Epithelial cell of proximal tubule (primary cell): ENCODE data around the gene MRPL10. TPM values are rescaled to one million over a fixed set of nuclear protein-coding genes. Genes with fewer than 3 reads are reported as not detected.

ENCODE experiments used
- DNase-seq: peaks from one replicate; pipeline ENCODE4 v3.0.0-alpha.2; 2011; ENCODE audit warnings: low read depth
- H3K4me3 ChIP-seq: 2 replicates; pipeline ENCODE4 v1.5.1; 2011; ENCODE audit warnings: low read depth, mild to moderate bottlenecking, low read length
- total RNA-seq: library from RNA; depleted of rRNA; stranded (reverse); fragments of >200 nt; gene quantifications from 2 replicates; pipeline ENCODE4 v1.2.3, GENCODE V29; 2015
- TF ChIP-seq, protein P1 (sequence below): conservative IDR thresholded peaks from 2 replicates; pipeline ENCODE4 v1.5.1; 2012; ENCODE audit warnings: low read depth, mild to moderate bottlenecking, low read length

Gene MRPL10
- total RNA-seq, 1 donor from 2014 or later, result 40.6 TPM

GRCh38 chr17:47803201-47803600 lies 28.1 kb downstream of the MRPL10 start:
- H3K4me3 ChIP-seq, result no peak overlapping the region
- TF ChIP-seq, protein P1, sequence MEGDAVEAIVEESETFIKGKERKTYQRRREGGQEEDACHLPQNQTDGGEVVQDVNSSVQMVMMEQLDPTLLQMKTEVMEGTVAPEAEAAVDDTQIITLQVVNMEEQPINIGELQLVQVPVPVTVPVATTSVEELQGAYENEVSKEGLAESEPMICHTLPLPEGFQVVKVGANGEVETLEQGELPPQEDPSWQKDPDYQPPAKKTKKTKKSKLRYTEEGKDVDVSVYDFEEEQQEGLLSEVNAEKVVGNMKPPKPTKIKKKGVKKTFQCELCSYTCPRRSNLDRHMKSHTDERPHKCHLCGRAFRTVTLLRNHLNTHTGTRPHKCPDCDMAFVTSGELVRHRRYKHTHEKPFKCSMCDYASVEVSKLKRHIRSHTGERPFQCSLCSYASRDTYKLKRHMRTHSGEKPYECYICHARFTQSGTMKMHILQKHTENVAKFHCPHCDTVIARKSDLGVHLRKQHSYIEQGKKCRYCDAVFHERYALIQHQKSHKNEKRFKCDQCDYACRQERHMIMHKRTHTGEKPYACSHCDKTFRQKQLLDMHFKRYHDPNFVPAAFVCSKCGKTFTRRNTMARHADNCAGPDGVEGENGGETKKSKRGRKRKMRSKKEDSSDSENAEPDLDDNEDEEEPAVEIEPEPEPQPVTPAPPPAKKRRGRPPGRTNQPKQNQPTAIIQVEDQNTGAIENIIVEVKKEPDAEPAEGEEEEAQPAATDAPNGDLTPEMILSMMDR, result no peak
- DNase-seq, result no peak

DNA sequence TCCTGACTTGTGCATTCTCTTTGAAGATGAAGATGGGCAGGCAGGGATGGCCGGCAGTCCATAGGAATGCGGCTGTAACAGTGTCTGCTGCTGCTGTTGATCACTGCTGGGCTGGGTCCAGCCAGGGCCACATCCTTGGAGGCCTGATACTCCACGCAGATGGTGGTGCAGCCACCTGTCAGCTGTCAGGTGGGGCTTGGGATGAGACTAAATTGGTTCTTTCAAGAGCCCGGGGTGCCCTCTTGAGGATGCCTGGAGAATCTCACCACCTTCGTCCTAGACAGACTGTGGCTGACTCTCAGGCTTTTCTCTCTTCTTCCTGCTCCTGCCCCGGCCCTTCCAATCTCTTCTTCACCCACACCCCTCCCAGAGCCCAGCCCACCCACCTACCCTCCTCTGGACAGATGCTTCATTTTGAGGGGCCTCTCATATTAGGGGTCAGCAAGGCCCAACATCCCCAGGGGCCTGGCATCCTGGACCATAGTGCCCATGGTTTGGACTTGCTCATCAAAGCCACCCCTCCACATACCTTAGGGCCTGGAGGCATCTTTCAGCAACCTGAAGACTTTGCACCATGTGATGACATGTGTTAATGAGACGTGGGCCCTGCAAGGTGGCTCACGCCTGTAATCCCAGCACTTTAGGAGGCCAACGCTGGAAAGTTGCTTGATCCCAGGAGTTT lies 28.9 kb downstream of the MRPL10 start:
- TF ChIP-seq, protein P1, result peak; percentile 74
- DNase-seq, result no peak
- no peak overlapping the region for H3K4me3 ChIP-seq

DNA sequence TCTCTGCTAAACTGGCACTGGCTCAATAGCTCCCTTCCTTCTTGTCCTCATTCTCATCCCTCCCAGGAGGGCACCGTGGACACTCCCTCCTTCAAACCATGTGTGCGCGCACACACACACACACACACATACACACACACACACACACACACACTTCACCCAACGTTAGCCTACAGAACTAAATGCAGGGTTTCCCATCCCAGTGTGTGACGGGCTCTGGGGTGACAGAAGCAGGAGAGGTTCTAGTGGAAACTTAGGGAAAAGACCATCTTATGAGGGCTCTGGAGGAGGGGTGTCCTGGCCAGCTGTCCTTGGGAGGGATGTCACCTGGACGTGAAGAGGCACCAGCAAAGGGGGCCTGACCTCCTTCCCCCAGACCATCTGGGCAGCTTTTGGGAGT lies 29.4 kb downstream of the MRPL10 start:
- DNase-seq, result no peak

GRCh38 chr17:47801176-47801765 lies 30.1 kb downstream of the MRPL10 start:
- TF ChIP-seq, protein P1, result no peak

More for the DNA sequence above, 29.4 kb downstream of the MRPL10 start:
- no peak overlapping the region for H3K4me3 ChIP-seq
- TF ChIP-seq, protein P1, result no peak

DNA sequence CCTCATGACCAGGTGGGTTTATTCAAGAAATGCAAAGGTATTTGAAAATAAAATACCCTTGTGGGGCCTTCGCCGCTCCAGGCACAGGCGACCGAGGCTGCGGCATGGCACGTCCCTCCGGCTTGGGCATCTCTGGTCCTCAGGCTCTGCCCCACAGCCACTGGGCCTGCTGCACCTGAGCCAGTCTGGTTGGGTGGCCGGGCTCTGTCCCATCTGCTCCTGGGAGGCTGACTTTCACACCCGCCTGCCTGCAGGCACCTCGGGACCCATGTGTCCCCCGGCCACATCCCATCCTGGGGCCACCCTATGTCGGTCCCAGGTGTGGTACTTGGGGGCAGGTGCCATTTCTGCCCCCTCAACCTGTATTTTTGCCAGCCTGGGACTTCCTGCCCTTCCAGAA lies 30.7 kb downstream of the MRPL10 start:
- no peak overlapping the region for H3K4me3 ChIP-seq
- TF ChIP-seq, protein P1, result no peak
- no peak for DNase-seq

More at GRCh38 chr17:47801176-47801765, 30.1 kb downstream of the MRPL10 start:
- H3K4me3 ChIP-seq, result no peak overlapping the region
- no peak for DNase-seq

- no peak for DNase-seq
- TF ChIP-seq, protein P1, result no peak
- H3K4me3 ChIP-seq, result no peak overlapping the region
These were observed 33.5 kb downstream of the MRPL10 start for GRCh38 chr17:47797797-47798196.

DNA sequence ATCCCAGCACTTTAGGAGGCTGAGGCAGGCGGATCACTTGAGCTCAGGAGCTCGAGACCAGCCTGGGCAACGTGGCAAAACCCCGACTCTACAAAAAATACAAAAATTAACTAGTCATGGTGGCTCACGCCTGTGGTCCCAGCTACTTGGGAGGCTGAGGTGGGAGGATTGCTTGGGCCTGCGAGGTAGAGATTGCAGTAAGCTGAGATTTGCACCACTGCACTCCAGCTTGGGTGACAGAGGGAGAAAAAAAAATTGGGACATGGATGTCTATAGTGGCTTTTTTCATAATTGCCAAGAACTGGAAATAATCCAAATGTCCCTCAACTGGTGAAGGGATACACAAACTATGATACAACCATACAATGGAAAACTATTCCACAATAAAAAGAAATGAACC lies 38.4 kb downstream of the MRPL10 start:
- TF ChIP-seq, protein P1, result no peak

More for the DNA sequence above, 38.4 kb downstream of the MRPL10 start:
- DNase-seq, result no peak
- no peak overlapping the region for H3K4me3 ChIP-seq
